ENCODE results near the gene GPR39. TPM values are rescaled to one million over a fixed set of nuclear protein-coding genes. Genes with fewer than 3 reads are reported as not detected.

The GPR39 gene
- total RNA-seq, 4 donors from 2014 or later = 0.52 to 53.2 (median 6.8) TPM; not detected in 1

DNA sequence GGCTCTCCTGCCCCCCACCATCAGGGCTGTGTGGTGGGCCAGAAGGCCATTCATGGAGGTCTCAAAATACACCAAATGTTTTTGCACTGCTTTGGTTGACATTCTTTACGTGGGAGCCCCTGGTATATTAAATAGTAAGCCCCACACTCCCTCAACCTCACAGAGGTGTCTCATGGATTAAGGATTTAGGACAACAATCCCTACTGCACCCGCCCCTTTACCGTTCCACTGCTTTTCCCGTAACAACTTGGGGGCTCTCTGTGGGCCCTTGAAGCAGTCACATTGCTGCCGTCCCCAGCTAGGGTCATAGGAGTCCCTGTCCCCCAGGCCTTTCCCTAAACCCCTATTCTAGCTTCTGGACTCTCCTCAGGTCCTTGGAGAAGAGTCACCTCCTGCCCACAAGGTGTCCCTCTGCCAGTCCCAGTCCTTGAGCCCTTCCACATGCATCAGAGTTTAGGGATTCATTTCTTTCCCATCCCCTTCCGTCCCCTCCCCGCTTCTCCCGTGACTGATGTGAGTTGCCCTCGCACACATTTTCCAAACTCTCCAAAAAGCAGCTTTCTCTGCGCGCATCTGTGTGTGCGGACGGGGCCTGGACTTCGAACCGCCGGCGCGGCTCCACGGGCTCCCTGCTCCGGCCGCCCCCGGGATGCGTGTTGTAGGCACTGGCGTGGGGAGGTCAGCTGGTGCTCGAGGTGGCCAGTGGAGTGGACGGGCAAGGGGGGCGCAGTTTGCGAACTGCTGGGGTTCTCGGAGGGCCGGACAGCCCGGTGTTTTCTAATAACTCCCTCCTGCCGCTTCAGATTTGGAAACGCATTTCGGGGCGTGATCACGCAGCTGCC, 168.6 kb downstream of the GPR39 start:
- Histone ChIP-seq H3K4me1 (no peaks in the 10 kb centered on the region), H3K27me3 (no peaks in the 10 kb centered on the region), H3K9me3 (no peaks in the 10 kb centered on the region), H3K36me3 (no peaks in the 10 kb centered on the region), H3K27ac (no peak overlapping the region), H3K4me3 (no peak overlapping the region)
- TF ChIP-seq, protein P1, sequence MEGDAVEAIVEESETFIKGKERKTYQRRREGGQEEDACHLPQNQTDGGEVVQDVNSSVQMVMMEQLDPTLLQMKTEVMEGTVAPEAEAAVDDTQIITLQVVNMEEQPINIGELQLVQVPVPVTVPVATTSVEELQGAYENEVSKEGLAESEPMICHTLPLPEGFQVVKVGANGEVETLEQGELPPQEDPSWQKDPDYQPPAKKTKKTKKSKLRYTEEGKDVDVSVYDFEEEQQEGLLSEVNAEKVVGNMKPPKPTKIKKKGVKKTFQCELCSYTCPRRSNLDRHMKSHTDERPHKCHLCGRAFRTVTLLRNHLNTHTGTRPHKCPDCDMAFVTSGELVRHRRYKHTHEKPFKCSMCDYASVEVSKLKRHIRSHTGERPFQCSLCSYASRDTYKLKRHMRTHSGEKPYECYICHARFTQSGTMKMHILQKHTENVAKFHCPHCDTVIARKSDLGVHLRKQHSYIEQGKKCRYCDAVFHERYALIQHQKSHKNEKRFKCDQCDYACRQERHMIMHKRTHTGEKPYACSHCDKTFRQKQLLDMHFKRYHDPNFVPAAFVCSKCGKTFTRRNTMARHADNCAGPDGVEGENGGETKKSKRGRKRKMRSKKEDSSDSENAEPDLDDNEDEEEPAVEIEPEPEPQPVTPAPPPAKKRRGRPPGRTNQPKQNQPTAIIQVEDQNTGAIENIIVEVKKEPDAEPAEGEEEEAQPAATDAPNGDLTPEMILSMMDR (IDR thresholded peaks at IDR 0.05) = no peak
- TF ChIP-seq POLR2A (IDR thresholded peaks at IDR 0.05) = no peak
- intact Hi-C loops (cut with DNase I; ENCODE audit: low total_unique reads) = no loop called here
- no peak for DNase-seq

DNA sequence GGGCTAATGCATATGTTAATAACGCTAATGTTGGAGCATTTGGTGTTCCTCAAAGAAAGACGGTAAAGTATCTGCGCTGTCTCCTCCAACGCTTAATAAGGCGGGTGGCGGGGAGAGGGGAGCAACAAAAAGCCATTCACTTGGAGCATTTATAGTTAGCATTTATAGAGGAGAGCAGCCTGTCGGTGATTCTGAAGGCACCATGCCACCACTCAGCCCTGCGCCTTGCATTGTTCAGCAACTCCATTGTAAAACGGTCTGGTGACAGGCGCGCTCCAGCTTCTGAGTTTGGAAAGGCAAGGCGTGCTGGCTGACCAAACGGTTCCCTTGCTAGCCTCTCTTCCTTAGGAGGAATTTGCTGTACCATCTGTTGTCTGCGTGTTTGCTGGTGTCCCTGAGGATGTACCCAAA, 169.5 kb downstream of the GPR39 start:
- Histone ChIP-seq H3K4me1 (no peaks in the 10 kb centered on the region), H3K36me3 (no peaks in the 10 kb centered on the region), H3K27me3 (no peaks in the 10 kb centered on the region), H3K4me3 (no peak overlapping the region), H3K9me3 (no peaks in the 10 kb centered on the region), H3K27ac (no peak overlapping the region)
- intact Hi-C loops (cut with DNase I; ENCODE audit: low total_unique reads) = no loop called here
- no peak for DNase-seq
- TF ChIP-seq POLR2A (IDR thresholded peaks at IDR 0.05) = no peak
- TF ChIP-seq, protein P1 (IDR thresholded peaks at IDR 0.05) = no peak

DNA sequence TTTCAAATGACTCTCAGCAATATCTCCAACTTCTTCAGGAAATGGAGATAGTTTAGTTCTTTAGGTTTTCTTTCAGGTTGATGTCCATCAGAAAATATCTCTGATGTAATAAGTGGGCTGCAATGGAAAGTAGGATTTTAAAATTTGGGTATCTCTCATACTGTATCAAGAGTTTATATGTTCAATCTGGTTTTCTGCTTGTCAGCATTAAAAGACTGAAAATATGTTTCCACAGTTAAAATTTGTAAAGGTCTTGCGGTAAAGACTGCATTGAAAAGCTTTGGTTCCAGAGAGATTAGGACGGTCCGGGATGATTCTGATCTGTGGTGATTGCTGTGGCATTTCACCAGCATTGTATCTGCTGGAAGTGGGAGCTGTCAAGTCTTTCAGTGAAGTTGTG, 170.2 kb downstream of the GPR39 start:
- intact Hi-C loops (cut with DNase I; ENCODE audit: low total_unique reads) = no loop called here
- Histone ChIP-seq H3K9me3 (no peaks in the 10 kb centered on the region), H3K36me3 (no peaks in the 10 kb centered on the region), H3K27ac (no peak overlapping the region), H3K4me3 (no peak overlapping the region), H3K4me1 (no peaks in the 10 kb centered on the region), H3K27me3 (no peaks in the 10 kb centered on the region)
- DNase-seq = no peak
- TF ChIP-seq, protein P1 (IDR thresholded peaks at IDR 0.05) = no peak
- no peak for TF ChIP-seq POLR2A (IDR thresholded peaks at IDR 0.05)

DNA sequence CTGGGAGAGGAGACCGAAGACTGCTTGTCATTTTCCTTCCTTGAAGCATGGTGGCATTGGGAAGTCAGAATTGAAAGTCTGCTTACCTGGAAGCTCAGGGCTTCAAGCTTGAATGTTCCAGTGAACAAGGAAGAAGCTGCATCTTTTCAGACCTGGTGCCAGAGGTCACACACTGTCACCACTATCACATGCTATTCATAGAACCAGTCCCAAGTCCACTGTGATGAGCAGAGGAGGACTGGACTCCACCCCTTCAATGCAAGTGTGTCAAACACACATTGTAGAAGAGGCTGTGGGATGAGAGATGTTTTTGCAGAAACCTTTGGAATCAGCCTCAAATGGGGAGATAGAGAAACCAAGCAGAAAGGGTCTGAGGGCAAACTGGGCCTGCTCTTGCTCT, 172.0 kb downstream of the GPR39 start:
- no peaks in the 10 kb centered on the region for H3K27me3 ChIP-seq
- H3K4me1 ChIP-seq = no peaks in the 10 kb centered on the region
- no peak overlapping the region for H3K27ac ChIP-seq
- no peak for TF ChIP-seq POLR2A (IDR thresholded peaks at IDR 0.05)
- TF ChIP-seq, protein P1 (IDR thresholded peaks at IDR 0.05) = no peak
- no peaks in the 10 kb centered on the region for H3K36me3 ChIP-seq
- no peak for DNase-seq
- H3K4me3 ChIP-seq = no peak overlapping the region
- intact Hi-C loops (cut with DNase I; ENCODE audit: low total_unique reads) = no loop called here
- no peaks in the 10 kb centered on the region for H3K9me3 ChIP-seq

DNA sequence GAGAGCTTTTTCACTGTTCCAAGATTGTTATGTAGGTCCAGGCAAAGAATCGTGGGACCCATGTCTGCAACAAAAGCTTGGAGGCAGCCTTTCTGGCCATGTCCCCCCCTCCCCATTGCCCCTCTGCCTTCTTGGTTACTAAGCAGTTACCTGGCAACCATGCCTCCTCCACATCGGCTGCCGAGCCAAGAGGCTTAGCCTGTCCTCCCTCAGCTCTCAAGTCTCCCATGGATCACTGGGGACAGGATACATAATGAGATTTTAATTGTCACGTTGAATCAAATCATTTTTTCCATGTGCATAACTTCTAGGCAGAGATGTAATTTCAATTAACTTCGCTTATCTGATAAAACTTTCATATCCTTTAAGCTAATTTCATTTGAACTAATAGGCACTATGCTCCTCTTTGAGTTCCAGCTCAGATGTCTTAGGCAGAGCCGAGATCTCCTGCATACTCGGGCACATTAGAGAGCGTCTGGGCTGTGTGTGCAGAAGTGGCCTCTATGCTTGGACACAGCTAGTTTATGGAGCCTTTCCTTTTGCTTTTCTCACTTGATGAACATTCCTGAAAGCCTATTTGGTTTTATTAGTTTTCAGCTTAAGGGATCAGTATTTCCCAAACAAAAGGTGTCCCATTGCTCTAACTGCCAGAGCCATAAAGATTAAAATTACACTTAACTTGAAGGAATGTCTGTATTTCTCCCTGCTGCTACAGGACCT, 172.7 kb downstream of the GPR39 start:
- intact Hi-C loops (cut with DNase I; ENCODE audit: low total_unique reads) = no loop called here
- Histone ChIP-seq H3K9me3 (no peaks in the 10 kb centered on the region), H3K4me1 (no peaks in the 10 kb centered on the region), H3K4me3 (no peak overlapping the region), H3K36me3 (no peaks in the 10 kb centered on the region), H3K27ac (no peak overlapping the region), H3K27me3 (no peaks in the 10 kb centered on the region)
- TF ChIP-seq, protein P1 (IDR thresholded peaks at IDR 0.05) = no peak
- TF ChIP-seq POLR2A (IDR thresholded peaks at IDR 0.05) = no peak
- no peak for DNase-seq

All from uterus (tissue), 4 donors.